ENCODE results near the gene AGFG2. TPM values are rescaled to one million over a fixed set of nuclear protein-coding genes. Genes with fewer than 3 reads are reported as not detected.

AGFG2 gene
- polyA plus RNA-seq, 1 experiment = 5.7 TPM

DNA sequence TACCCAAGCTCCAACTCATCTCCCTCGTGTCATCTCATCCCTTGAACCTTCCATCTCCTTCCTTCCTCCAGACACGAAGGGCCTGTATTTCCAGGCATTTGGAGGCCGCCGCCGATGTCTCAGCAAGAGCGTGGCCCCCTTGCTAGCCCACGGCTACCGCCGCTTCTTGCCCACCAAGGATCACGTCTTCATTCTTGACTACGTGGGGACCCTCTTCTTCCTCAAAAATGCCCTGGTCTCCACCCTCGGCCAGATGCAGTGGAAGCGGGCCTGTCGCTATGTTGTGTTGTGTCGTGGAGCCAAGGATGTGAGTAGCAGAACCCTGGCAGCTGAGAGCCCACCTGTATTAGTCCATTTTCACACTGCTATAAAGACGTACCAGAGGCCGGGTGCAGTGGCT, 52.6 kb downstream of the AGFG2 start:
- Histone ChIP-seq H3K9me3 (ENCODE audit: control insufficient read depth, insufficient read depth, low read length) (no peaks in the 10 kb centered on the region), H3K27me3 (ENCODE audit: control insufficient read depth, insufficient read depth, low read length) (no peaks in the 10 kb centered on the region), H3K4me3 (ENCODE audit: low read depth, low read length) (no peak overlapping the region), H3K27ac (ENCODE audit: low read depth, low read length) (no peak overlapping the region)
- no peak for DNase-seq (ENCODE audit: low read depth, low spot score)
- TF ChIP-seq, protein P1, sequence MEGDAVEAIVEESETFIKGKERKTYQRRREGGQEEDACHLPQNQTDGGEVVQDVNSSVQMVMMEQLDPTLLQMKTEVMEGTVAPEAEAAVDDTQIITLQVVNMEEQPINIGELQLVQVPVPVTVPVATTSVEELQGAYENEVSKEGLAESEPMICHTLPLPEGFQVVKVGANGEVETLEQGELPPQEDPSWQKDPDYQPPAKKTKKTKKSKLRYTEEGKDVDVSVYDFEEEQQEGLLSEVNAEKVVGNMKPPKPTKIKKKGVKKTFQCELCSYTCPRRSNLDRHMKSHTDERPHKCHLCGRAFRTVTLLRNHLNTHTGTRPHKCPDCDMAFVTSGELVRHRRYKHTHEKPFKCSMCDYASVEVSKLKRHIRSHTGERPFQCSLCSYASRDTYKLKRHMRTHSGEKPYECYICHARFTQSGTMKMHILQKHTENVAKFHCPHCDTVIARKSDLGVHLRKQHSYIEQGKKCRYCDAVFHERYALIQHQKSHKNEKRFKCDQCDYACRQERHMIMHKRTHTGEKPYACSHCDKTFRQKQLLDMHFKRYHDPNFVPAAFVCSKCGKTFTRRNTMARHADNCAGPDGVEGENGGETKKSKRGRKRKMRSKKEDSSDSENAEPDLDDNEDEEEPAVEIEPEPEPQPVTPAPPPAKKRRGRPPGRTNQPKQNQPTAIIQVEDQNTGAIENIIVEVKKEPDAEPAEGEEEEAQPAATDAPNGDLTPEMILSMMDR (IDR thresholded peaks at IDR 0.05; ENCODE audit: low read depth, low read length) = no peak
- ChIA-PET POLR2A (no interaction called here), CTCF (no interaction called here)

DNA sequence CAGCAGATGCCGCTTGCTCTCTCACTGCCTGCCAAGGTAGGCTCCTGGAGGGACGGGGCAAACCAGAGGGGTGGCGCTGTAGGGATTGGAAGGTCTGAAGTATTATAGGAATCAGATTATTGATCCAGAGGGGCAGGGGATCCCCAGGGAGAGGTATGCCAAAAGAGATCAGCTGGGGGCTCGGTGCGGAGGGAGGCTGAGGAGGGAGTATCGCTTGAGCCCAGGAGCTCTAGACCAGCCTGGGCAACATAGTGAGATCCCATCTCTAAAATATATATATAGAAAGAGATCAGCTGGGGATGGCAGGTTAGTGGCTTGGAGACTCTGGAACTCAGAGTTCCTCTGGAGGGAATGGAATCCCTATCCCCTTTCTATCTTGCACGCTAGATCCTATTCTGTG, 56.2 kb downstream of the AGFG2 start:
- Histone ChIP-seq H3K27me3 (ENCODE audit: control insufficient read depth, insufficient read depth, low read length) (no peaks in the 10 kb centered on the region), H3K4me3 (ENCODE audit: low read depth, low read length) (no peak overlapping the region), H3K9me3 (ENCODE audit: control insufficient read depth, insufficient read depth, low read length) (no peaks in the 10 kb centered on the region), H3K27ac (ENCODE audit: low read depth, low read length) (no peak overlapping the region)
- ChIA-PET CTCF (no interaction called here), POLR2A (interaction anchor here (3.3 kb wide), 1 partner anchor 9 kb away, joined by 9 read pairs; the partner anchor contains the start of genes FBXO24 and LRCH4)
- no peak for DNase-seq (ENCODE audit: low read depth, low spot score)
- TF ChIP-seq, protein P1 (IDR thresholded peaks at IDR 0.05; ENCODE audit: low read depth, low read length) = no peak

DNA sequence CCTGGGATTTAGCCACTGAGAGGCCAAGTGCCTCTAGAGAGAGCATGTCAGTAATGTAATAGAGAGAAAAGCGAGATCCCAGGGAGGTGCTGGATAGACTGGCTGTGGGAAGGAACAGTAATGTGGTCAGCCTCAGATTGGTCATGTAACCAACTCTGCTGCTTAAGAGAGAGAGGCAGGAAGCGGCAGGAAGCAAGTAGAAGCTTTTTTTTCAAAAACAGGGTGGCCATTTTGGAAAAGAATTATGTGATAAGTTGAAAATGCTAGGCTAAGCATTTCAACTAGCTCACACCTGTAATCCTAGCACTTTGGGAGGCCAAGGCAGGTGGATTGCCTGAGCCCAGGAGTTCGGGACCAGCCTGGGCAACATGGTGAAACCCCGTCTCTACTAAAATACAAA, 59.4 kb downstream of the AGFG2 start:
- Histone ChIP-seq H3K9me3 (ENCODE audit: control insufficient read depth, insufficient read depth, low read length) (no peaks in the 10 kb centered on the region), H3K27ac (ENCODE audit: low read depth, low read length) (no peak overlapping the region), H3K4me3 (ENCODE audit: low read depth, low read length) (no peak overlapping the region), H3K27me3 (ENCODE audit: control insufficient read depth, insufficient read depth, low read length) (no peaks in the 10 kb centered on the region)
- ChIA-PET POLR2A (interaction anchor here (1.0 to 1.5 kb wide), 2 partner anchors 9 to 12 kb away, joined by 3 read pairs; partner anchors contain the start of genes FBXO24 and LRCH4), CTCF (no interaction called here)
- TF ChIP-seq, protein P1 (IDR thresholded peaks at IDR 0.05; ENCODE audit: low read depth, low read length) = no peak
- DNase-seq (ENCODE audit: low read depth, low spot score) = no peak

DNA sequence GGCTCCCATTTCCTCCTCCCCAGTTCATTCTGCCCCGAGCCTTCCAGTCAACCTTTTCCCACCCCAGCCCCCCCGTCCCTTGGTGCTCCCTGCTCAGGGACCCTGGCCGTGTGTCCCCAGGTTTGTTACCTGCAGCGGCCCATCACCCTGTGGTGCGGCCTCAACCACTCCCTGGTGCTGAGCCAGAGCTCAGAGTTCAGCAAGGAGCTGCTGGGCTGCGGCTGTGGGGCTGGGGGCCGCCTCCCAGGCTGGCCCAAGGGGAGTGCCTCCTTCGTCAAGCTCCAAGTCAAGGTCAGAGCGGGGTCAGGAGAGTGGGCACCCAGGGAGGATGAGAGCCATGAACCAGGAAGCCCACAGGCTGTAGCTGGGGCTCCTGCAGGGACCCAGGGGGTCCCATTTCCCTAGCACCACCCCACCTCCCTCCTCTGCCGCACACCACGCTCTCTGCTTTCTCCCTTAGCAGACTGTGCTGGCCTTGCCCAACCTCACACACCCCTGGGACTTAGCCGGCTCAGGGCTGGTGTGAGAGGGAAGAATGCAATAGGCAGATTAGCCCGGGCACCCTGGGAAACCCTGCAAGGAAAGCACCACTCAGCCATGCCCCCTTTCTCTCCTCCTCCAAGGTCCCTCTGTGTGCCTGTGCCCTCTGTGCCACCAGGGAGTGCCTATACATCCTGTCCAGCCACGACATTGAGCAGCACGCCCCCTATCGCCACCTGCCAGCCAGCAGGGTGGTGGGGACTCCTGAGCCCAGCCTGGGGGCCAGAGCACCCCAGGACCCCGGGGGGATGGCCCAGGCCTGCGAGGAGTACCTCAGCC, 61.1 kb downstream of the AGFG2 start:
- Histone ChIP-seq H3K4me3 (ENCODE audit: low read depth, low read length) (no peak overlapping the region), H3K27ac (ENCODE audit: low read depth, low read length) (no peak overlapping the region)
- POLR2A ChIA-PET = no interaction called here

DNA sequence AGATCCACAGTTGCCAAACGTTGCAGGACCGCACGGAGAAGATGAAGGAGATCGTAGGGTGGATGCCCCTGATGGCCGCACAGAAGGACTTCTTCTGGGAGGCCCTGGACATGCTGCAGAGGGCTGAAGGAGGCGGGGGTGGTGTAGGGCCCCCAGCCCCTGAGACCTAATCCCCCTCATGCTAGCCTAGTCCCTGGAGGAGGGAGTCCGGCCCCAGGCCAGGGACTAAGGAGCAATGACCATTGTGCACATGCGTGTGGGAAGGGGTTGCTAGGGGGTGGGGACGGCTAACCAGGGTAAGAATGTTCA, 61.7 kb downstream of the AGFG2 start:
- CTCF ChIA-PET = no interaction called here

More for the DNA sequence above, 61.1 kb downstream of the AGFG2 start:
- no peak for DNase-seq (ENCODE audit: low read depth, low spot score)
- Histone ChIP-seq H3K27me3 (ENCODE audit: control insufficient read depth, insufficient read depth, low read length) (no peaks in the 10 kb centered on the region), H3K9me3 (ENCODE audit: control insufficient read depth, insufficient read depth, low read length) (no peaks in the 10 kb centered on the region; the same call in 1 of the 2 replicates)
- CTCF ChIA-PET = no interaction called here
- TF ChIP-seq, protein P1 (IDR thresholded peaks at IDR 0.05; ENCODE audit: low read depth, low read length) = no peak

More for the DNA sequence above, 61.7 kb downstream of the AGFG2 start:
- Histone ChIP-seq H3K27ac (ENCODE audit: low read depth, low read length) (no peak overlapping the region), H3K27me3 (ENCODE audit: control insufficient read depth, insufficient read depth, low read length) (no peaks in the 10 kb centered on the region), H3K4me3 (ENCODE audit: low read depth, low read length) (no peak overlapping the region), H3K9me3 (ENCODE audit: control insufficient read depth, insufficient read depth, low read length) (no peaks in the 10 kb centered on the region; the same call in 1 of the 2 replicates)
- no peak for DNase-seq (ENCODE audit: low read depth, low spot score)
- POLR2A ChIA-PET = interaction anchor here (3.7 kb wide), 1 partner anchor 15 kb away, joined by 68 read pairs; the partner anchor contains the start of genes FBXO24 and LRCH4
- TF ChIP-seq, protein P1 (IDR thresholded peaks at IDR 0.05; ENCODE audit: low read depth, low read length) = no peak
